ENCODE measurements around the gene GATD1. TPM values are rescaled to one million over a fixed set of nuclear protein-coding genes. Genes with fewer than 3 reads are reported as not detected.

GATD1 gene
- total RNA-seq, 1 donor from 2014 or later: 94.9 TPM

DNA sequence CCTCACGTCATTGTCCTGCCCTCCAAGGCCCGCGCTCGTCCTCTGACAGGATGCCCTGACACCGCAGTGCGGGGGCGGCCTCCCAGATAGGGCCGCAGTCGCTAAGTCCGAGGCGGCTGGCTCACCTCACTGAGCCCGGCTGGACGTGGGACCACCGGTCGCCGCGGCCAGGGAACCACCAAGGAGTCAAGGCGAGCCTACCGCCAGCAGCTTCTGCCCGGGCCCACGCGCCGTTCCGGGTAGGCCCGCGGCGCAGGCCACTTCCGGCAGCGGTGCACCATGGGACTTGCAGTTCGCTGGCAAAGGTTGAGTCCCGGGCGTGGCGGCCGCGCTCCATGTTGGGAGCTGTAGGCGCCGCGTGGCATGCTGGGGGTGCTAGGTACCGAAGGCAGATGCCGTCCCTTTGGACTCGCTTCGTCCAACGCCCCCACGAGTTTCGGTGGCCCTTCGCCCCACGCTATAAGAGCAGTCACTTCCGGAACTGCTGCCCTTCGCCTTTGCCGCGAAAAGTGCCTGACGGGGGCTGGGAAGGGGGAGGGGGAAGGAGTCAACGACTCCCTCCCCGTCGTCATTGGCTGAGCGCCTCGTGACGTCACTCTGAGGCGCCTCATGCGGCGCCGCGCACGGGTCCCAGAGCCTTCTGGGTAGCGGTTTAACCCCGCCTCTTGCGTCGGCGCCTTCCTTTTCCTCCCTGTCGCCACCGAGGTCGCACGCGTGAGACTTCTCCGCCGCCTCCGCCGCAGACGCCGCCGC lies 32.2 kb upstream of the GATD1 start, which contains the start of gene RPLP2:
RPLP2 (plus strand) TSS at position 681 of the 753 bp plus-strand sequence. CDS start 268 bp downstream, outside the sequence.
- H3K4me3 Mint-ChIP-seq: peak within 1 kb of the TSS; percentile 97
- TF ChIP-seq, protein P1, sequence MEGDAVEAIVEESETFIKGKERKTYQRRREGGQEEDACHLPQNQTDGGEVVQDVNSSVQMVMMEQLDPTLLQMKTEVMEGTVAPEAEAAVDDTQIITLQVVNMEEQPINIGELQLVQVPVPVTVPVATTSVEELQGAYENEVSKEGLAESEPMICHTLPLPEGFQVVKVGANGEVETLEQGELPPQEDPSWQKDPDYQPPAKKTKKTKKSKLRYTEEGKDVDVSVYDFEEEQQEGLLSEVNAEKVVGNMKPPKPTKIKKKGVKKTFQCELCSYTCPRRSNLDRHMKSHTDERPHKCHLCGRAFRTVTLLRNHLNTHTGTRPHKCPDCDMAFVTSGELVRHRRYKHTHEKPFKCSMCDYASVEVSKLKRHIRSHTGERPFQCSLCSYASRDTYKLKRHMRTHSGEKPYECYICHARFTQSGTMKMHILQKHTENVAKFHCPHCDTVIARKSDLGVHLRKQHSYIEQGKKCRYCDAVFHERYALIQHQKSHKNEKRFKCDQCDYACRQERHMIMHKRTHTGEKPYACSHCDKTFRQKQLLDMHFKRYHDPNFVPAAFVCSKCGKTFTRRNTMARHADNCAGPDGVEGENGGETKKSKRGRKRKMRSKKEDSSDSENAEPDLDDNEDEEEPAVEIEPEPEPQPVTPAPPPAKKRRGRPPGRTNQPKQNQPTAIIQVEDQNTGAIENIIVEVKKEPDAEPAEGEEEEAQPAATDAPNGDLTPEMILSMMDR (conservative IDR thresholded peaks at IDR 0.05): no peak
- H3K27me3 Mint-ChIP-seq (ENCODE audit: low read depth): no peaks in the 10 kb centered on the region
- H3K4me1 Mint-ChIP-seq: peaks cover 27% of the 10 kb centered on the region
- H3K27ac Mint-ChIP-seq (ENCODE audit: unreplicated experiment): peak within 1 kb of the TSS; percentile 99
- peak; percentile 93 for DNase-seq (ENCODE audit: low read depth, low spot score)
- H3K36me3 Mint-ChIP-seq (ENCODE audit: low read depth): peaks cover 5% of the 10 kb centered on the region
- H3K9me3 Mint-ChIP-seq: no peaks in the 10 kb centered on the region

DNA sequence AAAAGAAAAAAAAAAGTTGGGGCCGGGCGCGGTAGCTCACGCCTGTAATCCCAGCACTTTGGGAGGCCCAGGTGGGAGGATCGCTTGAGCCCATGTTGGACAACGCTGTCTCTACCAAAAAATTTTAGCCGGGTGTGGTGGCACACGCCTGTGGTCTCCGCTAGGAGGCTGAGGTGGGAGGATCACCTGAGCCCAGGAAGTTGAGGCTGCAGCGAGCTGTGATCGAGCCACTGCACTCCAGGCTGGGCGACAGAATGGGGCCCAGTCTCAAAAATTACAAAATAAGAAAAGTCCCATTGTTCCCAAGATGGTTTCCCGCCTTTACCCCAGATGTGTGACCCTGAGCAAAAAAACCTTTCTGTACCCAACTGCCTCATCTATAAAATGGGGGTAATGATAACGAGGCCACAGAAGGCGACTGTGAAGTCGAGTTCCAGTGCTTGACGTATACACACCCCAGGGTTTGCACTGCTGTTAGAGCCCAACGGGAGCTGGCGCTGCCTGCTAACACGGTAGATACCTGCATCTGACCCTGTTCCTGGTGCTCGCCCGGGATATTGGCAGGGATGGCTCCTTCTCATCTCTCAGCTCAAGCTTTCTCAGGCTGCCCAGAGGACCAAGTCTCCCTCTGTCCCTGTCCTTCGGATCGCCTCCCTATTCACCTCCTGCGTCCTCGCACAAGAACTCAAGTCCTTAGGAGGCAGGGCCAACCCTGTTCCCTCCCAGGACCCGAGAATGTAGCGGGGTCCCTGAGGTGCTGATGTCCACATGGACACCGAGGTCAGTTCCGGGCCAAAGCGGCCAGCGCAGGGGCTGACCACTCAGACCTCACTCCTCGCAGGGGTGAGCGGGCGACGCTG lies 31.4 kb upstream of the GATD1 start:
- TF ChIP-seq, protein P1 (conservative IDR thresholded peaks at IDR 0.05): no peak
- Mint-ChIP-seq H3K4me3 (peak overlapping the region; percentile 97), H3K36me3 (ENCODE audit: low read depth) (peaks cover 2% of the 10 kb centered on the region), H3K9me3 (no peaks in the 10 kb centered on the region), H3K4me1 (peaks cover 27% of the 10 kb centered on the region), H3K27me3 (ENCODE audit: low read depth) (no peaks in the 10 kb centered on the region), H3K27ac (ENCODE audit: unreplicated experiment) (peak overlapping the region; percentile 98)
- DNase-seq (ENCODE audit: low read depth, low spot score): no peak

DNA sequence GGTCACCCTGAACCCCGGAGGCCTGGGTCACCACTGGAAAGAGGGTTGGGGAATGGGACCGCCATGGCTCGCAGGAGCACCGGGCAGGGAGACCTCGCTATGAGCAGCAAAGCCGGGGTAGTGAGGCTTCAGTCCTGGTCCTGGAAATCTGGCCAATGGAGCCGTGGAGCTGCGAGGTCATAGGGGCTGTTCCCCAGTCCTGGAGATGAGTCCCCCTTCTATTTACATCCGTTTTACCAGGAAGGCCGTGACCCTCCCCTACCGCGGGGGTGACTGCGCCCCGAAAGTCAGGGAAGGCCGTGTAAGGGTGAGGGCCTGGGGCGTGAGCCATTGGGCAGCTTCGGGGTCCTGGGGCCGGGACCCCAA lies 27.3 kb upstream of the GATD1 start:
- Mint-ChIP-seq H3K4me1 (peaks cover 13% of the 10 kb centered on the region), H3K27me3 (ENCODE audit: low read depth) (no peaks in the 10 kb centered on the region), H3K27ac (ENCODE audit: unreplicated experiment) (no peak overlapping the region), H3K36me3 (ENCODE audit: low read depth) (no peaks in the 10 kb centered on the region), H3K4me3 (peak overlapping the region; percentile 84), H3K9me3 (no peaks in the 10 kb centered on the region)
- DNase-seq (ENCODE audit: low read depth, low spot score): no peak
- TF ChIP-seq, protein P1 (conservative IDR thresholded peaks at IDR 0.05): no peak

- Mint-ChIP-seq H3K27ac (ENCODE audit: unreplicated experiment) (no peak overlapping the region), H3K36me3 (ENCODE audit: low read depth) (no peaks in the 10 kb centered on the region), H3K9me3 (no peaks in the 10 kb centered on the region), H3K27me3 (ENCODE audit: low read depth) (no peaks in the 10 kb centered on the region), H3K4me1 (peaks cover 11% of the 10 kb centered on the region), H3K4me3 (peak overlapping the region; percentile 84)
- TF ChIP-seq, protein P1 (conservative IDR thresholded peaks at IDR 0.05): no peak
- no peak for DNase-seq (ENCODE audit: low read depth, low spot score)
These were observed 26.7 kb upstream of the GATD1 start for GRCh38 chr11:803770-804598.

DNA sequence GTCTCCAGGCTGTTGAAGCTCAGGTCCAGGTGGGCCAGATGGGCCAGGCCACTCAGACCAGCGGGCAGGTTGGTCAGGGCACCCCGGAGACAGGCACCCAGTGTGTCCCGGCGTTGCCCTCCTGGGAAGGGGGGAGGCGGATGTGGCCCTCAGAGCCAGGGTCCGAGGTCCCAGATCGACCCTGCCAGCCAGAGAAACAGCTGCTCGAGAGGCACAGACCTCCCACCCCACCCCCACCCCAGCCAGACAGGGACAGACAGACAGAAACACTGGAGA lies 26.1 kb upstream of the GATD1 start:
- Mint-ChIP-seq H3K4me3 (no peak overlapping the region), H3K4me1 (peaks cover 5% of the 10 kb centered on the region), H3K27ac (ENCODE audit: unreplicated experiment) (no peak overlapping the region), H3K36me3 (ENCODE audit: low read depth) (no peaks in the 10 kb centered on the region), H3K27me3 (ENCODE audit: low read depth) (no peaks in the 10 kb centered on the region), H3K9me3 (no peaks in the 10 kb centered on the region)
- DNase-seq (ENCODE audit: low read depth, low spot score): no peak
- TF ChIP-seq, protein P1 (conservative IDR thresholded peaks at IDR 0.05): no peak
